ENCODE data around the gene CRTC3.

GRCh38 chr15:90594301-90594738, 64.6 kb downstream of the CRTC3 start:
- TF ChIP-seq NFKBIZ (CRISPR knock-in tag; IDR thresholded peaks at IDR 0.05): no peak
- no peak for TF ChIP-seq POLR2AphosphoS5 (IDR thresholded peaks at IDR 0.05; ENCODE audit: low read depth, low read length)
- TF ChIP-seq ETS1 (CRISPR knock-in tag; IDR thresholded peaks at IDR 0.05): no peak
